ENCODE results near the gene CRLF1.

- TF ChIP-seq, protein P1, sequence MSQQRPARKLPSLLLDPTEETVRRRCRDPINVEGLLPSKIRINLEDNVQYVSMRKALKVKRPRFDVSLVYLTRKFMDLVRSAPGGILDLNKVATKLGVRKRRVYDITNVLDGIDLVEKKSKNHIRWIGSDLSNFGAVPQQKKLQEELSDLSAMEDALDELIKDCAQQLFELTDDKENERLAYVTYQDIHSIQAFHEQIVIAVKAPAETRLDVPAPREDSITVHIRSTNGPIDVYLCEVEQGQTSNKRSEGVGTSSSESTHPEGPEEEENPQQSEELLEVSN (IDR thresholded peaks at IDR 0.05): no peak
- TF ChIP-seq CTCF (IDR thresholded peaks at IDR 0.05; ENCODE audit: control extremely low read depth in 1 of 3, insufficient read depth in 1 of 3, low read depth in 1 of 3, low read length in 3 of 3) (no peak), MAX (IDR thresholded peaks at IDR 0.05) (no peak), SIN3A (conservative IDR thresholded peaks at IDR 0.05 in 1 of 2, IDR thresholded peaks at IDR 0.05 in 1 of 2; ENCODE audit: low read depth in 1 of 2, low read length in 2 of 2) (no peak), USF2 (IDR thresholded peaks at IDR 0.05; ENCODE audit: low read length) (no peak), POLR2AphosphoS5 (IDR thresholded peaks at IDR 0.05; ENCODE audit: low read depth, low read length) (no peak), ZNF274 (IDR thresholded peaks at IDR 0.05; ENCODE audit: borderline replicate concordance, extremely low read depth, low read length) (no peak), POLR2A (IDR thresholded peaks at IDR 0.05; ENCODE audit: control extremely low read depth in 1 of 2, low read depth in 2 of 2, low read length in 2 of 2) (no peak), KDM1A (IDR thresholded peaks at IDR 0.05; ENCODE audit: borderline replicate concordance, low read length) (no peak), SUZ12 (IDR thresholded peaks at IDR 0.05; ENCODE audit: low read length) (no peak), YY1 (IDR thresholded peaks at IDR 0.05; ENCODE audit: low read depth, low read length) (no peak), BRCA1 (IDR thresholded peaks at IDR 0.05; ENCODE audit: low read depth, low read length) (no peak)
Observed at GRCh38 chr19:18603958-18604819, 2.4 kb downstream of the CRLF1 start.

All from H1 (cell line).